Stimulated activated CD4-positive, alpha-beta T cell treated with anti-CD3 and anti-CD28 coated beads, Interleukin-1b, Interleukin-23, amount 100 ng/mL, for 4 hours (primary cell): ENCODE data around the gene PTPRG.

Experiments used
- DNase-seq, 2 donors: peaks; one replicate each; pipeline ENCODE4 v3.0.0-alpha.2; 2020; ENCODE audit warnings: low read depth in 2 of 2

PTPRG gene

GRCh38 chr3:61562721-61563312 lies 1.4 kb downstream of the PTPRG start:
- no peak for DNase-seq

GRCh38 chr3:61563313-61564271 lies 2.2 kb downstream of the PTPRG start:
- no peak for DNase-seq

GRCh38 chr3:61564395-61565059 lies 3.2 kb downstream of the PTPRG start:
- no peak for DNase-seq

- no peak for DNase-seq
These were observed 4.2 kb downstream of the PTPRG start for GRCh38 chr3:61565569-61565968.

- DNase-seq, result no peak
These were observed 6.8 kb downstream of the PTPRG start for GRCh38 chr3:61568127-61568526.

- no peak for DNase-seq
These were observed 8.6 kb downstream of the PTPRG start for GRCh38 chr3:61569856-61570580.

- no peak for DNase-seq
These were observed 9.4 kb downstream of the PTPRG start for GRCh38 chr3:61570813-61571212.

- no peak for DNase-seq
These were observed 10.4 kb downstream of the PTPRG start for GRCh38 chr3:61571516-61572336.

- DNase-seq, result no peak
These were observed 11.5 kb downstream of the PTPRG start for GRCh38 chr3:61572879-61573278.

GRCh38 chr3:61573441-61573840 lies 12.1 kb downstream of the PTPRG start:
- no peak for DNase-seq

GRCh38 chr3:61574854-61575253 lies 13.5 kb downstream of the PTPRG start:
- no peak for DNase-seq

GRCh38 chr3:61575893-61576292 lies 14.5 kb downstream of the PTPRG start:
- DNase-seq, result no peak

GRCh38 chr3:61577760-61578159 lies 16.4 kb downstream of the PTPRG start:
- no peak for DNase-seq

GRCh38 chr3:61578667-61579367 lies 17.4 kb downstream of the PTPRG start:
- DNase-seq, result no peak

GRCh38 chr3:61579685-61580084 lies 18.3 kb downstream of the PTPRG start:
- no peak for DNase-seq

- DNase-seq, result no peak
These were observed 19.7 kb downstream of the PTPRG start for GRCh38 chr3:61580982-61581643.

GRCh38 chr3:61582287-61582686 lies 20.9 kb downstream of the PTPRG start:
- DNase-seq, result no peak

GRCh38 chr3:61582846-61583245 lies 21.5 kb downstream of the PTPRG start:
- no peak for DNase-seq

GRCh38 chr3:61583890-61584875 lies 22.8 kb downstream of the PTPRG start:
- no peak for DNase-seq
